Measurements from ENCODE around the gene PDCD5.
"Not testable (repeated sequence)": the region's sequence is repeated elsewhere in the genome, so short reads cannot be mapped to it uniquely, and the experiment has no call there.

PDCD5 gene

DNA sequence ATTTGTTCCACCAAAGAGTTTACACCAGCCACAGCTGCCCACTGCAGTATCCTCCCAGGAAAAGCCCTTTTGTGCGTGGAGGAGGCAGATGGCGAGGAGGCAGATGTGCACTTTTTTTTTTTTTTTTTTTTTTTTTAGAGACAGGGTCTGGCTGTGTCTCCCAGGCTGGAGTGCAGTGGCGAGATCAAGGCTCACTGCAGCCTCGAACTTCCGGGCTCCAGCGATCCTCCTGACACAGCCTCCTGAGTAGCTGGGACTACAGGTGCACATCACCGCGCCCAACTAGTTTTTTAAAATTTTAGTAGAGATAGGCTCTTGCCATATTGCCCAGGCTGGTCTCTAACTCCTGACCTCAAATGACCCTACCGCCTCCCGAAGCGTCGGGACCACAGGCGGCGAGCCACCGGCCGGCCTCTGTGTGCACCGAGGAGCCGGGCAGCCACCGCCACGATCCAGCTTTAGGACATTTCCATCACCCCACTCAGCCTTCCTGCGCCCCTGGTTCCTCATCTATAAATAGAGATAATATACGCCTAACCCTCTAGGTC lies 563 bp upstream of the PDCD5 start:
- Histone ChIP-seq H3K4me3 (ENCODE audit: low read length) (peak overlapping the region; percentile 39; the same call in 1 of the 2 replicates), H3K27ac (ENCODE audit: low read length) (no peak overlapping the region), H3K4me1 (ENCODE audit: control insufficient read depth, insufficient read depth, low read length) (no peaks in the 10 kb centered on the region), H3K9me3 (ENCODE audit: control insufficient read depth, insufficient read depth, low read length) (no peaks in the 10 kb centered on the region), H3K27me3 (ENCODE audit: control insufficient read depth, insufficient read depth, low read length) (no peaks in the 10 kb centered on the region), H3K36me3 (ENCODE audit: control insufficient read depth, insufficient read depth, low read length) (peaks cover 2% of the 10 kb centered on the region; the same call in 1 of the 2 replicates)
- no CpG with 5 or more reads among the region's 22 CpGs for WGBS (ENCODE audit: insufficient coverage, insufficient read length)
- DNase-seq (ENCODE audit: low read depth, low spot score), result no peak

- Histone ChIP-seq H3K36me3 (ENCODE audit: control insufficient read depth, insufficient read depth, low read length) (peaks cover 4% of the 10 kb centered on the region; the same call in 1 of the 2 replicates), H3K27me3 (ENCODE audit: control insufficient read depth, insufficient read depth, low read length) (no peaks in the 10 kb centered on the region), H3K9me3 (ENCODE audit: control insufficient read depth, insufficient read depth, low read length) (no peaks in the 10 kb centered on the region), H3K4me1 (ENCODE audit: control insufficient read depth, insufficient read depth, low read length) (no peaks in the 10 kb centered on the region), H3K27ac (ENCODE audit: low read length) (no peak overlapping the region), H3K4me3 (ENCODE audit: low read length) (peak overlapping the region; percentile 88; the same call in 1 of the 2 replicates)
- WGBS (ENCODE audit: insufficient coverage, insufficient read length), result no CpG with 5 or more reads among the region's 27 CpGs
- no peak for DNase-seq (ENCODE audit: low read depth, low spot score)
Observed at GRCh38 chr19:32581705-32582179, 752 bp downstream of the PDCD5 start.

DNA sequence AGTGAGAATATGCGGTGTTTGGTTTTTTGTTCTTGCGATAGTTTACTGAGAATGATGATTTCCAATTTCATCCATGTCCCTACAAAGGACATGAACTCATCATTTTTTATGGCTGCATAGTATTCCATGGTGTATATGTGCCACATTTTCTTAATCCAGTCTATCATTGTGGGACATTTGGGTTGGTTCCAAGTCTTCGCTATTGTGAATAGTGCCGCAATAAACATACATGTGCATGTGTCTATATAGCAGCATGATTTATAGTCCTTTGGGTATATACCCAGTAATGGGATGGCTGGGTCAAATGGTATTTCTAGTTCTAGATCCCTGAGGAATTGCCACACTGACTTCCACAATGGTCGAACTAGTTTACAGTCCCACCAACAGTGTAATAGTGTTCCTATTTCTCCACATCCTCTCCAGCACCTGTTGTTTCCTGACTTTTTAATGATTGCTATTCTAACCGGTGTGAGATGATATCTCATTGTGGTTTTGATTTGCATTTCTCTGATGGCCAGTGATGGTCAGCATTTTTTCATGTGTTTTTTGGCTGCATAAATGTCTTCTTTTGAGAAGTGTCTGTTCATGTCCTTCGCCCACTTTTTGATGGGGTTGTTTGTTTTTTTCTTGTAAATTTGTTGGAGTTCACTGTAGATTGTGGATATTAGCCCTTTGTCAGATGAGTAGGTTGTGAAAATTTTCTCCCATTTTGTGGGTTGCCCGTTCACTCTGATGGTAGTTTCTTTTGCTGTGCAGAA lies 6.9 kb downstream of the PDCD5 start:
- not testable (repeated sequence) for H3K4me1 ChIP-seq (ENCODE audit: control insufficient read depth, insufficient read depth, low read length); H3K9me3 ChIP-seq (ENCODE audit: control insufficient read depth, insufficient read depth, low read length); H3K36me3 ChIP-seq (ENCODE audit: control insufficient read depth, insufficient read depth, low read length); H3K27me3 ChIP-seq (ENCODE audit: control insufficient read depth, insufficient read depth, low read length); DNase-seq (ENCODE audit: low read depth, low spot score); H3K27ac ChIP-seq (ENCODE audit: low read length); H3K4me3 ChIP-seq (ENCODE audit: low read length)
- no CpG with 5 or more reads among the region's 8 CpGs for WGBS (ENCODE audit: insufficient coverage, insufficient read length)

GRCh38 chr19:32594021-32594420 lies 13.0 kb downstream of the PDCD5 start:
- H3K27ac ChIP-seq (ENCODE audit: low read length), result no peak overlapping the region
- H3K27me3 ChIP-seq (ENCODE audit: control insufficient read depth, insufficient read depth, low read length), result no peaks in the 10 kb centered on the region
- no peaks in the 10 kb centered on the region for H3K4me1 ChIP-seq (ENCODE audit: control insufficient read depth, insufficient read depth, low read length)
- no CpG with 5 or more reads among the region's 2 CpGs for WGBS (ENCODE audit: insufficient coverage, insufficient read length)
- no peak for DNase-seq (ENCODE audit: low read depth, low spot score)
- peaks cover 16% of the 10 kb centered on the region for H3K36me3 ChIP-seq (ENCODE audit: control insufficient read depth, insufficient read depth, low read length)
- no peak overlapping the region for H3K4me3 ChIP-seq (ENCODE audit: low read length)
- H3K9me3 ChIP-seq (ENCODE audit: control insufficient read depth, insufficient read depth, low read length), result no peaks in the 10 kb centered on the region

DNA sequence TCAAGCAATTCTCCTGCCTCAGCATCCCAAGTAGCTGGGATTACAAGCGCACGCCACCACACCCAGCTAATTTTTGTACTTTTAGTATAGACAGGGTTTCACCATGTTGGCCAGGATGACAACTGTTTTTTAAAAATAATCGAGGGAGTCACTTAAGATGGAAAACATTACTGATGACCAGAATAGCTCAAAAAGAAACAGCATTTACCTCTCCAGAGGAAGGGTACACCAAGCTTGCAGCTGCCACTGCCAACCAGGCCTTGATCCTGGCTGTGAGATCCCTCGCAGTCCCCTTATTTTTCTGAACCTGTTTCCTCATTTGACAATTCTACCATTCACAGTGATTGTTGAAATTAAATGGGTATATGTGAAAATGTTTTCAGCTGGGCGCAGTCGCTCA lies 14.5 kb downstream of the PDCD5 start:
- no peak overlapping the region for H3K27ac ChIP-seq (ENCODE audit: low read length)
- no peak overlapping the region for H3K4me3 ChIP-seq (ENCODE audit: low read length)
- peaks cover 16% of the 10 kb centered on the region for H3K36me3 ChIP-seq (ENCODE audit: control insufficient read depth, insufficient read depth, low read length)
- H3K4me1 ChIP-seq (ENCODE audit: control insufficient read depth, insufficient read depth, low read length), result no peaks in the 10 kb centered on the region
- no peak for DNase-seq (ENCODE audit: low read depth, low spot score)
- WGBS (ENCODE audit: insufficient coverage, insufficient read length), result no CpG with 5 or more reads among the region's 6 CpGs
- H3K9me3 ChIP-seq (ENCODE audit: control insufficient read depth, insufficient read depth, low read length), result no peaks in the 10 kb centered on the region
- H3K27me3 ChIP-seq (ENCODE audit: control insufficient read depth, insufficient read depth, low read length), result no peaks in the 10 kb centered on the region

GRCh38 chr19:32598022-32598421 lies 17.0 kb downstream of the PDCD5 start:
- Histone ChIP-seq H3K27ac (ENCODE audit: low read length) (no peak overlapping the region), H3K9me3 (ENCODE audit: control insufficient read depth, insufficient read depth, low read length) (no peaks in the 10 kb centered on the region), H3K4me1 (ENCODE audit: control insufficient read depth, insufficient read depth, low read length) (no peaks in the 10 kb centered on the region), H3K4me3 (ENCODE audit: low read length) (no peak overlapping the region), H3K36me3 (ENCODE audit: control insufficient read depth, insufficient read depth, low read length) (peaks cover 16% of the 10 kb centered on the region), H3K27me3 (ENCODE audit: control insufficient read depth, insufficient read depth, low read length) (no peaks in the 10 kb centered on the region)
- WGBS (ENCODE audit: insufficient coverage, insufficient read length), result no CpG with 5 or more reads among the region's 11 CpGs
- no peak for DNase-seq (ENCODE audit: low read depth, low spot score)

DNA sequence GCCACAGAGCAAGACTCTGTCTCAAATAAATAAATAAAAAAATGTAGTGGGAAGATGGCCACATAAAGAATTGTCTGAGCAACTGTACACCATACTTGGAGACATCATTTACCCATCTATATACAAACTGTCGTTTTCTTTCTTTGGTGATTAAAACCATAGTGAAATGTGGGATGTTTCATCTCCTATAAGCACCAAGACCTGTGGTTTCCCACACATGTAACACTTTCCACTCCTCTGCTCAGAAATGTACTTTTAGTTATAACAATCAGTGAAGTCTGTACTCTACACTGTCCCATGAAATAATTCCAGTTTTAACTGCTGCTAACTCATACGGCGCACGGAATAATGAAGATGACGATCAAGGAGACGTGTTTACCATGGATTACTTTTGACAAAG lies 18.3 kb downstream of the PDCD5 start:
- Histone ChIP-seq H3K9me3 (ENCODE audit: control insufficient read depth, insufficient read depth, low read length) (no peaks in the 10 kb centered on the region), H3K36me3 (ENCODE audit: control insufficient read depth, insufficient read depth, low read length) (peaks cover 21% of the 10 kb centered on the region)
- no CpG with 5 or more reads among the region's 6 CpGs for WGBS (ENCODE audit: insufficient coverage, insufficient read length)

GRCh38 chr19:32599736-32600157 lies 18.8 kb downstream of the PDCD5 start:
- DNase-seq (ENCODE audit: low read depth, low spot score), result peak; percentile 27
- no peaks in the 10 kb centered on the region for H3K4me1 ChIP-seq (ENCODE audit: control insufficient read depth, insufficient read depth, low read length)
- no CpG with 5 or more reads among the region's 2 CpGs for WGBS (ENCODE audit: insufficient coverage, insufficient read length)
- H3K36me3 ChIP-seq (ENCODE audit: control insufficient read depth, insufficient read depth, low read length), result peaks cover 21% of the 10 kb centered on the region
- H3K4me3 ChIP-seq (ENCODE audit: low read length), result no peak overlapping the region
- H3K27ac ChIP-seq (ENCODE audit: low read length), result no peak overlapping the region
- H3K27me3 ChIP-seq (ENCODE audit: control insufficient read depth, insufficient read depth, low read length), result no peaks in the 10 kb centered on the region
- no peaks in the 10 kb centered on the region for H3K9me3 ChIP-seq (ENCODE audit: control insufficient read depth, insufficient read depth, low read length)

More for the DNA sequence above, 18.3 kb downstream of the PDCD5 start:
- no peaks in the 10 kb centered on the region for H3K4me1 ChIP-seq (ENCODE audit: control insufficient read depth, insufficient read depth, low read length)
- H3K4me3 ChIP-seq (ENCODE audit: low read length), result no peak overlapping the region
- H3K27ac ChIP-seq (ENCODE audit: low read length), result no peak overlapping the region
- no peaks in the 10 kb centered on the region for H3K27me3 ChIP-seq (ENCODE audit: control insufficient read depth, insufficient read depth, low read length)
- DNase-seq (ENCODE audit: low read depth, low spot score), result no peak

- no CpG with 5 or more reads among the region's 14 CpGs for WGBS (ENCODE audit: insufficient coverage, insufficient read length)
- Histone ChIP-seq H3K36me3 (ENCODE audit: control insufficient read depth, insufficient read depth, low read length) (peaks cover 19% of the 10 kb centered on the region), H3K4me1 (ENCODE audit: control insufficient read depth, insufficient read depth, low read length) (no peaks in the 10 kb centered on the region), H3K4me3 (ENCODE audit: low read length) (no peak overlapping the region), H3K27ac (ENCODE audit: low read length) (no peak overlapping the region), H3K27me3 (ENCODE audit: control insufficient read depth, insufficient read depth, low read length) (no peaks in the 10 kb centered on the region), H3K9me3 (ENCODE audit: control insufficient read depth, insufficient read depth, low read length) (no peaks in the 10 kb centered on the region)
- DNase-seq (ENCODE audit: low read depth, low spot score), result no peak
Observed at GRCh38 chr19:32603961-32604360, 23.0 kb downstream of the PDCD5 start.

- Histone ChIP-seq H3K36me3 (ENCODE audit: control insufficient read depth, insufficient read depth, low read length) (peaks cover 19% of the 10 kb centered on the region), H3K27me3 (ENCODE audit: control insufficient read depth, insufficient read depth, low read length) (no peaks in the 10 kb centered on the region), H3K4me3 (ENCODE audit: low read length) (no peak overlapping the region), H3K4me1 (ENCODE audit: control insufficient read depth, insufficient read depth, low read length) (no peaks in the 10 kb centered on the region), H3K27ac (ENCODE audit: low read length) (no peak overlapping the region), H3K9me3 (ENCODE audit: control insufficient read depth, insufficient read depth, low read length) (no peaks in the 10 kb centered on the region)
- DNase-seq (ENCODE audit: low read depth, low spot score), result no peak
- no CpG with 5 or more reads among the region's 21 CpGs for WGBS (ENCODE audit: insufficient coverage, insufficient read length)
Observed at GRCh38 chr19:32605544-32605943, 24.6 kb downstream of the PDCD5 start.
